ENCODE data around the gene CREB5.

- TF ChIP-seq GATA2 (IDR thresholded peaks at IDR 0.05; ENCODE audit: low read depth, low read length) (no peak), GATA3 (IDR thresholded peaks at IDR 0.05; ENCODE audit: low read depth, low read length) (no peak)
Measured at GRCh38 chr7:28570113-28570969, 158.0 kb downstream of the CREB5 start.

Data from SH-SY5Y (cell line).